GM12874 (cell line): ENCODE results near the gene FRMPD1.

Experiments
- TF ChIP-seq, protein P1 (sequence below): IDR thresholded peaks from 2 replicates; pipeline ENCODE4 v1.5.1; 2011; ENCODE audit warnings: low read depth, mild to moderate bottlenecking, control low read depth, low read length, moderate library complexity; ENCODE audit not compliant: insufficient read depth

Gene FRMPD1

DNA sequence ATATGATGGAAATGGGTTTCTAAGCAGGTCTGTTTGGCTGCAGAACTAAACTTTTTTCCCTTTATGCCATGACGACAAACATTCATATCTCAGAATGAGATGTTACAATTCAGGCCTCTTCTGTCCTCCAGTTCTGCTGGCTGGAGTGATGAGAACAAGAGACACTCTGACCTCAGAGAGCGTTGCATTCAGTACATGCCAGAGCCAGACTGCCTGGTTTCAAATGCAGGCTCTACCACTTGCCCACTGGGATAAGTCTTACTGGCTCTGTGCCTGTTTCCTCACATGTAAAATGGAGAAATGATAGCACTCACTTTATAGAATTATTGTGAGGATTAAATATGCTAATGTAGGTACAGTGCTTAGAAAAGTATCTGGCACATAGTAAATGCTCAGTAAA lies 33.6 kb upstream of the FRMPD1 start:
- TF ChIP-seq, protein P1, sequence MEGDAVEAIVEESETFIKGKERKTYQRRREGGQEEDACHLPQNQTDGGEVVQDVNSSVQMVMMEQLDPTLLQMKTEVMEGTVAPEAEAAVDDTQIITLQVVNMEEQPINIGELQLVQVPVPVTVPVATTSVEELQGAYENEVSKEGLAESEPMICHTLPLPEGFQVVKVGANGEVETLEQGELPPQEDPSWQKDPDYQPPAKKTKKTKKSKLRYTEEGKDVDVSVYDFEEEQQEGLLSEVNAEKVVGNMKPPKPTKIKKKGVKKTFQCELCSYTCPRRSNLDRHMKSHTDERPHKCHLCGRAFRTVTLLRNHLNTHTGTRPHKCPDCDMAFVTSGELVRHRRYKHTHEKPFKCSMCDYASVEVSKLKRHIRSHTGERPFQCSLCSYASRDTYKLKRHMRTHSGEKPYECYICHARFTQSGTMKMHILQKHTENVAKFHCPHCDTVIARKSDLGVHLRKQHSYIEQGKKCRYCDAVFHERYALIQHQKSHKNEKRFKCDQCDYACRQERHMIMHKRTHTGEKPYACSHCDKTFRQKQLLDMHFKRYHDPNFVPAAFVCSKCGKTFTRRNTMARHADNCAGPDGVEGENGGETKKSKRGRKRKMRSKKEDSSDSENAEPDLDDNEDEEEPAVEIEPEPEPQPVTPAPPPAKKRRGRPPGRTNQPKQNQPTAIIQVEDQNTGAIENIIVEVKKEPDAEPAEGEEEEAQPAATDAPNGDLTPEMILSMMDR = no peak

DNA sequence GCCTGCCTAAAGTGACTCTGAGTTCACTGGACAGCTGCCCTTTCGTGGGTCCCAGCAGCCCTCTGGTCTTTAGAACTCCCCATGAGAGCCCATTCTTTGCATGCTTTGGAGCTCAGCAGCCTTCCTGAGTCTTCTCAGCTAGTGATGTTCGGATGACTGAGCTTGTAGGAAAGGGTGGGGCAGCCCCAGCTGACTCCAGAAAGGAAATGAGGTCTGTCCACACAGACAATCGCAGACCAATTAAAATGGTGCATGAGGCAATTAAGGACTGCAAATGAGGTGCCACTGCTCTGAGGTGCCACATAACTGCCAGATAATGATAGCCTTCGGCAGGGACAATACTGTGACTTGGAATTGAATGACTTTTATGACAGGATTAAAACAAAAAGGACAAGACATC lies 32.9 kb upstream of the FRMPD1 start:
- TF ChIP-seq, protein P1 = no peak

DNA sequence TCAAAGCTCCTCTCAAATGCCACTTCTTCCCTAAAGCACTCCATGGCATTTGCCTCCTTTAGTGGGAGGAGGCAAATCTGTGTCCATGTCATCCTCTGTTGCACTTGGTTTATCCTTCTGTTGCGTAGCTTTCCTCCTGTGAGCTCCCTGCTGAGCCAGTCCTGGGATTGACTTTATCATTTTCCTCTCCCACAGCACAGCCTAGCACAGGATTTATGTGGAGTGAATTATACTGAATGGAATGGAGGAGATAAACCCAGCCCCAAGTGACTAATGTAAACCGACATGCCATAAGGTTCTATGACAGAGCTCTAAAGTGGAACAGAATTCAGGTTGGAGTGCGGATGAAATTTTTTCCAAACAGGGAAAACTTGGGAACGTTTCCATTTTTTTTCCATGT lies 31.9 kb upstream of the FRMPD1 start:
- TF ChIP-seq, protein P1 = no peak

DNA sequence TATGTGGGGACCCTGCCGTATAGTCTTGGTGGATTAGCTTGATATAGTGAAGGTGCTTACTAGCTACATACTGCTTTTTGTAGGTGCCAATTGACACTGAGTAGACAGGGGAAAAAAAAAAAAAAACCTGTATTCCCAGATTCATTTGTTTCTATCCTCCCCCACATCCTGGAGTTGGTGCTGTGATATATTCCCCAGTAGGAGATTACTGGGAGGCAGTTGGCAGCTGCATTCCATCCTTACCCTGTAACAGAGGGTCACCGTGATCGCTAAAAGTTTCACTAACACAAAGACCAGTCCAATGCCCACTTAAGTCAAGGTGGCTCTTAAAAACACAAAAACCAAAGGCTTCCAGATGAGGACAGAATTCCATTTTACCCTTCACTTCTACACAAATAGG lies 30.9 kb upstream of the FRMPD1 start:
- TF ChIP-seq, protein P1 = no peak

DNA sequence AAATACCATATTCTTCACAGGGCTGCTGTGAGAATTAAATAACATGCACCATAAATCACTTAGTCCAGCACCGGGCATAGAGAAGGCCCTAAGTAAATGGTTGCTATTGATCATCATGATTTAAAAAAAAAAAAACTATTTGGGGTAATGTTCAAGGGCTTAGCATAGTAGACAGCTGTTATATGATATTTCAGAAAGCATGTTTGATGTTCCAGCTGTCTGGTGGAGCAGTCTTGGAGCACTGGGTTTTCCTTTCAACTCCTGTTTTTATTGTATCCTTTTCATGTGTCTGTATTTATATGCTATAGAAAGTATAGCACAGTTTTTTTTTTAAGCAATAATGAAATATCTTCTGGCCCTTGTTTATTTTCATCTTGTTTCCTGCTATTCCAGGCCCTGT lies 30.4 kb upstream of the FRMPD1 start:
- TF ChIP-seq, protein P1 = no peak

DNA sequence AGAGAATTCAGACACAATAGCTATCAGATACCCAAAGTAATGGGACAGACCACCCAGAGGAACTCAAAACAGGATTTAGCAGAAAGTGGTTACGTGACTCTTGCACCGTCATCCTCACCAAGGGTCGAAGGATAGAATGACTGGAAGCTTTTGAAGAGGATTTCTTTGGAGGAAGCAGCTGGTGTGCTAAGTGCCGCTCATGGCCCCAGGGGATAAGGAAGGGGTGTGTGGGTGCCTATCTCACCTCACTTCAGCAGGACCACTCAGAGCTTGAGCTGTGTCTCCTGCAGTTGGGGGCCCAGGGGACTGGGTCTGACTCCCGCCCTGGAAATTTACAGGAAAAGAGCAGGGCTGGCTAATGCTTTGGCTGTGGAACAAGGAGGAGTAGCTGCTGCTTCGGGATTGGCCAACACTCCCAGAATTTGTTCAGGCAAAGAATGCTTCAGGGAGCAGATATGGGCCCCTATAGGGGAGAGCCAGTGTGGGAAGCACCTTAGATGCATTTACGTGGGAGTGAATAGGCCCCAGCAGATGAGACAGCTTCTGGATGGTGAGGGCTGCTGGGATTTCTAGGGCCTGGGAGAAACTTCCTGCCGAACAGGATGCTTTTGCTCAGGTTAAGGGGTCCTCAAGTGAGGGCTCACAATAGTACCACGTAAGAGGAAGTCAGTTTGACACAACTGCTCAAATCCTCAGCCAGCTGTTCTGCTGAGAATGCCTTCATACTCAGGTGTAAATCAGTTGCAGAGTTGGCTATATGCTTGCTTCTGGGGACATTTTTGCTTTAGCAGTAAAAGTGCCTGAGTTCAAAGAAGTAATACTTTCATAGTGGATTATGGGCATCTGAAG lies 29.3 kb upstream of the FRMPD1 start:
- TF ChIP-seq, protein P1 = no peak

DNA sequence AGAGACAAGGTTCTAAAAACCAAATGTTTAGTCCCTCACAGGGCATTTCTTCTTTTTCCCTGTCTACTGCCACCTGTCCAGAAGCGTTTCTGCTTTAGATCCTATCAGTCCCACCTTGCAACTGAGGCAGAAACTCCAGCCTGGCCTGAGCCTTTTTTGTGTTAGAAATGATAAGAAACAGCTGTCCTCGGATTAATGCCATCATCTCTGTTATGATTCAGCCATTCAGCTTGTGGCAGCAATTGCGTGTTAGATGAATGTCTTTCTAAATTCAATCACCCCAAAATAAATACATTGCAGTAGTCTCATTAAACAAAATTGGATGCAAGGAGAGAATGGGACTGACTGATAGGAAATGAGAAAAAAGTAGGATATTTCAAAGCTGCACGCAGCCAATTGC lies 28.3 kb upstream of the FRMPD1 start:
- TF ChIP-seq, protein P1 = no peak
